Renal pelvis (tissue), 4 donors: ENCODE data around the gene PMF1. TPM values are rescaled to one million over a fixed set of nuclear protein-coding genes. Genes with fewer than 3 reads are reported as not detected.
"Not testable (repeated sequence)": the region's sequence is repeated elsewhere in the genome, so short reads cannot be mapped to it uniquely, and the experiment has no call there.

Experiments used
- DNase-seq: peaks from one replicate; pipeline ENCODE4 v3.0.0-alpha.2; 2013
- polyA plus RNA-seq, 3 donors: library from polyadenylated mRNA; unstranded; fragments of 120-200 nt; gene quantifications; one replicate each; pipeline ENCODE4 v1.2.1, GENCODE V29; 2013; ENCODE audit not compliant: insufficient read length in 3 of 3

PMF1 gene
- polyA plus RNA-seq, 3 donors, result 89.6 to 102 (median 99.1) TPM

GRCh38 chr1:156191292-156191964, 21.4 kb upstream of the PMF1 start:
- no peak for DNase-seq

GRCh38 chr1:156193208-156193487, 19.7 kb upstream of the PMF1 start:
- no peak for DNase-seq

- peak; percentile 99 for DNase-seq
These were observed 19.1 kb upstream of the PMF1 start, which contains the start of gene SLC25A44 for GRCh38 chr1:156193488-156194299. SLC25A44 (plus strand) TSS chr1:156194104; CDS start chr1:156199848, 5,744 bp downstream.

- no peak for DNase-seq
These were observed 18.5 kb upstream of the PMF1 start for GRCh38 chr1:156194300-156194652.

- DNase-seq, result no peak
These were observed 17.0 kb upstream of the PMF1 start for GRCh38 chr1:156195853-156196252.

GRCh38 chr1:156196445-156196844, 16.4 kb upstream of the PMF1 start:
- DNase-seq, result no peak

GRCh38 chr1:156198831-156199349, 13.9 kb upstream of the PMF1 start:
- no peak for DNase-seq

- DNase-seq, result no peak
These were observed 12.8 kb upstream of the PMF1 start for GRCh38 chr1:156200044-156200443.

GRCh38 chr1:156203331-156203730, 9.5 kb upstream of the PMF1 start:
- DNase-seq, result no peak

GRCh38 chr1:156204686-156205085, 8.1 kb upstream of the PMF1 start:
- DNase-seq, result no peak

- no peak for DNase-seq
These were observed 1.6 kb upstream of the PMF1 start for GRCh38 chr1:156211243-156211642.

- DNase-seq, result no peak
These were observed 677 bp upstream of the PMF1 start for GRCh38 chr1:156212130-156212529.

GRCh38 chr1:156213644-156213966, 798 bp downstream of the PMF1 start:
- no peak for DNase-seq

GRCh38 chr1:156214024-156214748, 1.4 kb downstream of the PMF1 start:
- DNase-seq, result no peak

- DNase-seq, result not testable (repeated sequence)
These were observed 3.7 kb downstream of the PMF1 start for GRCh38 chr1:156216361-156217086.

- DNase-seq, result no peak
These were observed 5.1 kb downstream of the PMF1 start for GRCh38 chr1:156217871-156218270.

- no peak for DNase-seq
These were observed 7.4 kb downstream of the PMF1 start for GRCh38 chr1:156220226-156220625.

GRCh38 chr1:156221986-156222692, 9.3 kb downstream of the PMF1 start:
- no peak for DNase-seq

GRCh38 chr1:156225677-156226014, 12.8 kb downstream of the PMF1 start:
- no peak for DNase-seq

- no peak for DNase-seq
These were observed 13.3 kb downstream of the PMF1 start for GRCh38 chr1:156226116-156226538.

- DNase-seq, result no peak
These were observed 14.0 kb downstream of the PMF1 start for GRCh38 chr1:156226782-156227181.

GRCh38 chr1:156228501-156228900, 15.7 kb downstream of the PMF1 start:
- no peak for DNase-seq
